ENCODE data around the gene GPS1. TPM values are rescaled to one million over a fixed set of nuclear protein-coding genes. Genes with fewer than 3 reads are reported as not detected.

Gene GPS1
- total RNA-seq, 1 donor: 93.7 TPM

GRCh38 chr17:82079001-82079677, 27.4 kb downstream of the GPS1 start:
- peaks cover 34% of the 10 kb centered on the region for H3K36me3 ChIP-seq (ENCODE audit: insufficient read depth, low read length)
- no peaks in the 10 kb centered on the region for H3K4me1 ChIP-seq (ENCODE audit: insufficient read depth, low read length)
- no peak for DNase-seq (ENCODE audit: insufficient read length, low spot score, missing footprints)
- H3K27ac ChIP-seq (ENCODE audit: low read depth, low read length): no peak overlapping the region
- no peaks in the 10 kb centered on the region for H3K9me3 ChIP-seq (ENCODE audit: low read depth, low read length)
- H3K27me3 ChIP-seq (ENCODE audit: insufficient read depth, low read length): no peaks in the 10 kb centered on the region
- no peak overlapping the region for H3K4me3 ChIP-seq (ENCODE audit: insufficient read depth, low read length)
- H3K4me2 ChIP-seq (ENCODE audit: insufficient read depth, low read length): no peak overlapping the region
- H3K79me2 ChIP-seq (ENCODE audit: insufficient read depth, low read length): no peaks in the 10 kb centered on the region
- H4K20me1 ChIP-seq (ENCODE audit: insufficient read depth, low read length): no peaks in the 10 kb centered on the region
- TF ChIP-seq CTCF (IDR thresholded peaks at IDR 0.05; ENCODE audit: extremely low read depth, low read depth, low read length): no peak
- no peak overlapping the region for H2AFZ ChIP-seq (ENCODE audit: low read length)

- DNase-seq (ENCODE audit: insufficient read length, low spot score, missing footprints): no peak
- Histone ChIP-seq H3K79me2 (ENCODE audit: insufficient read depth, low read length) (no peaks in the 10 kb centered on the region), H3K36me3 (ENCODE audit: insufficient read depth, low read length) (peaks cover 36% of the 10 kb centered on the region), H3K4me3 (ENCODE audit: insufficient read depth, low read length) (no peak overlapping the region), H3K4me2 (ENCODE audit: insufficient read depth, low read length) (no peak overlapping the region), H3K27ac (ENCODE audit: low read depth, low read length) (no peak overlapping the region), H2AFZ (ENCODE audit: low read length) (no peak overlapping the region), H3K9me3 (ENCODE audit: low read depth, low read length) (no peaks in the 10 kb centered on the region), H4K20me1 (ENCODE audit: insufficient read depth, low read length) (no peaks in the 10 kb centered on the region), H3K4me1 (ENCODE audit: insufficient read depth, low read length) (no peaks in the 10 kb centered on the region), H3K27me3 (ENCODE audit: insufficient read depth, low read length) (no peaks in the 10 kb centered on the region)
- TF ChIP-seq CTCF (IDR thresholded peaks at IDR 0.05; ENCODE audit: extremely low read depth, low read depth, low read length): no peak
Observed at GRCh38 chr17:82080048-82080788, 28.5 kb downstream of the GPS1 start.

GRCh38 chr17:82080789-82081464, 29.2 kb downstream of the GPS1 start:
- H3K79me2 ChIP-seq (ENCODE audit: insufficient read depth, low read length): no peaks in the 10 kb centered on the region
- DNase-seq (ENCODE audit: insufficient read length, low spot score, missing footprints): no peak
- H3K4me2 ChIP-seq (ENCODE audit: insufficient read depth, low read length): no peak overlapping the region
- H2AFZ ChIP-seq (ENCODE audit: low read length): no peak overlapping the region
- no peaks in the 10 kb centered on the region for H3K27me3 ChIP-seq (ENCODE audit: insufficient read depth, low read length)
- no peak for TF ChIP-seq CTCF (IDR thresholded peaks at IDR 0.05; ENCODE audit: extremely low read depth, low read depth, low read length)
- no peak overlapping the region for H3K4me3 ChIP-seq (ENCODE audit: insufficient read depth, low read length)
- H3K9me3 ChIP-seq (ENCODE audit: low read depth, low read length): no peaks in the 10 kb centered on the region
- H4K20me1 ChIP-seq (ENCODE audit: insufficient read depth, low read length): no peaks in the 10 kb centered on the region
- H3K36me3 ChIP-seq (ENCODE audit: insufficient read depth, low read length): peaks cover 41% of the 10 kb centered on the region
- no peaks in the 10 kb centered on the region for H3K4me1 ChIP-seq (ENCODE audit: insufficient read depth, low read length)
- H3K27ac ChIP-seq (ENCODE audit: low read depth, low read length): no peak overlapping the region

GRCh38 chr17:82081546-82081945, 29.8 kb downstream of the GPS1 start:
- Histone ChIP-seq H3K27me3 (ENCODE audit: insufficient read depth, low read length) (no peaks in the 10 kb centered on the region), H3K4me3 (ENCODE audit: insufficient read depth, low read length) (no peak overlapping the region), H4K20me1 (ENCODE audit: insufficient read depth, low read length) (no peaks in the 10 kb centered on the region), H3K36me3 (ENCODE audit: insufficient read depth, low read length) (peaks cover 42% of the 10 kb centered on the region), H3K4me2 (ENCODE audit: insufficient read depth, low read length) (no peak overlapping the region), H3K79me2 (ENCODE audit: insufficient read depth, low read length) (no peaks in the 10 kb centered on the region), H2AFZ (ENCODE audit: low read length) (no peak overlapping the region), H3K27ac (ENCODE audit: low read depth, low read length) (no peak overlapping the region), H3K4me1 (ENCODE audit: insufficient read depth, low read length) (no peaks in the 10 kb centered on the region), H3K9me3 (ENCODE audit: low read depth, low read length) (no peaks in the 10 kb centered on the region)
- no peak for DNase-seq (ENCODE audit: insufficient read length, low spot score, missing footprints)
- TF ChIP-seq CTCF (IDR thresholded peaks at IDR 0.05; ENCODE audit: extremely low read depth, low read depth, low read length): no peak

Data from osteoblast (primary cell).